GM18519 (cell line): Measurements from ENCODE around the gene ZFP14.
A peak's percentile ranks its signal among the peaks of the same experiment; 100 is the strongest.
"Not testable (repeated sequence)": the region's sequence is repeated elsewhere in the genome, so short reads cannot be mapped to it uniquely, and the experiment has no call there.

Source experiments
- ATAC-seq: cut with Tn5 transposase; IDR thresholded peaks from one replicate; pipeline ENCODE4 v1.9.1; 2021; ENCODE audit warnings: mild to moderate bottlenecking, moderate library complexity; ENCODE audit not compliant: unreplicated experiment, low FRiP score

Gene ZFP14

GRCh38 chr19:36331353-36332228 lies 47.4 kb downstream of the ZFP14 start:
- peak; percentile 83 for ATAC-seq

DNA sequence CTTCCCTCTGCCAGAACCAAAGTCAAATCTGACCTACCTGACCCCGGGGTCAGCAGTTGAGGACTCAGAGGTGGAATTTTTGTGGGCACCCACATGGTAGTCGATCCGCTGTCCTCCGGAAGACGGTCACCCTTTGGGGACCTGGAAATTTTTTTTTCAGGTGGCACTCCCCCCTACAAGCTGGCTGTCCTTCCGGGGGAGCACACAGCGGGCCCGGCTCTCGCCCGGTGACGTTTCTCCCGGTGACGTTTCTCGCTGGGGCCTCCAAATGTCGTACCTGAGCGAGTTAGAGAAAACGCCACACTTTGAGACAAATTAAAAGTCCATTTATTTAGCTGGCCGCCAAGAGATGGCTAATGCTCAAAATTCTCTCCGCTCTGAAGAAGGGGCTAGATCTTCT lies 48.8 kb downstream of the ZFP14 start:
- no peak for ATAC-seq

GRCh38 chr19:36329534-36329933 lies 49.5 kb downstream of the ZFP14 start:
- not testable (repeated sequence) for ATAC-seq

- not testable (repeated sequence) for ATAC-seq
Observed at GRCh38 chr19:36326649-36327048, 52.4 kb downstream of the ZFP14 start.

DNA sequence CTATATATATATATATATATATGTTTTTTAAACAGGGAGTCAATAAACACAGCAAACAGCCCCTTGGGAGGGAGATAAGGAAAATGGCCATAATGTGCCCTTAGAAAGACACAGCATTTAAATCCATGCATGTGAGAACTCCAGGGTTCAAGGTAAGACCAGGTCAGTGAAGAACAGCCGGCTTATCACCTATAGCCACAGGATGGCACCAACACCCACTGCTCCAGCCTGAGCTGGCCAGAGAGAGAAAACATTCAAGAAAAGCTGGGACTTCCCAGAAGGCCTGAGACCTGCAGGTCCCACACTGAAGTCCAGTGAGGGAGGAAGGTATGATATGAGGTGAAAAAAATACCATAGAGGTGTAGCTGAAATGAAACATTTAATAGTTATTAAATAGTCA lies 63.8 kb downstream of the ZFP14 start:
- ATAC-seq, result not testable (repeated sequence)

- not testable (repeated sequence) for ATAC-seq
Observed at GRCh38 chr19:36314053-36314452, 64.9 kb downstream of the ZFP14 start.

GRCh38 chr19:36311098-36311760 lies 67.8 kb downstream of the ZFP14 start:
- not testable (repeated sequence) for ATAC-seq

- not testable (repeated sequence) for ATAC-seq
Observed at GRCh38 chr19:36310416-36310990, 68.5 kb downstream of the ZFP14 start.

DNA sequence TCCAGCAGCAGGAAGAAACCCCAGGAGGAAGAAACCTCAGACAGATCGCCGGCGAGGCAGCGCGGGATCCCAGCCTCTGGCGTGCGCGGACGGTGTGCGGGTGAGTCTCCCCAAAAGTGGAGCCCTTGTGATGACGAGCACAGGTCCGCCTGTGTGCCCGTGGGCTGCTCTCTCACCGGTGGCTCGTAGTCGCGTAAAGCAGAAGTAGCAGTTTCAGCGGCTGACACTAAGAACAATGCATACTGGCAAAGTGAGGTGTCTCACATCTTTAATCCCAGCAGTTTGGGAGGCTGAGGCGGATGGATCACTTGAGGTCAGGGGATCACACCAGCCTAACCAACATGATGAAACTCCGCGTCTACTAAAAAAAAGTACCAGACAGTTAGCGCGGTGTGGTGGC lies 69.2 kb downstream of the ZFP14 start:
- not testable (repeated sequence) for ATAC-seq

GRCh38 chr19:36309309-36309708 lies 69.7 kb downstream of the ZFP14 start:
- not testable (repeated sequence) for ATAC-seq

DNA sequence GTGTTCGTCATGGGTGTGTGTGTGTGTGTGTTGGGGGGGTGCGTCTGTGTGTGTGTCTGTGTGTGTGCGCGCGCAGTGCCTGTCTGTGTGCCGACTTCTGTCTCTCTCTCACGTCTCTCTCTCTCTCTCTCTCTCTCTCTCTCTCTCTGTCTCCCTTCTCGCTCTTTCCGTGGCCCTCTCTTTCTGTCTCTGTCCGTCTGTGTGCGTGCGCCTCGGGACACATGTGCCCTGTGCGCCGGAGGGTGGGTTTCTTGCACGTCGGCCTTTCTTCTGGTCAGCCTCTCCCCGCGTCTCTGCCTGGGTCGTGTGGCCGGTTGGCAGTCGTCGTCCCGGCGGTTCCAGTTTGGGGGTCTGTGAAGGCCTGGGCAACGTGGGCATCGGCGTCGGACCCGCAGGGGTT lies 86.7 kb downstream of the ZFP14 start:
- ATAC-seq, result not testable (repeated sequence)
